Astrocyte (in vitro differentiated cells and primary cell): ENCODE measurements around the gene DLL1.

Source experiments
- EZH2 ChIP-seq: IDR thresholded peaks from 2 replicates; pipeline ENCODE4 v1.6.1; 2012; ENCODE audit warnings: mild to moderate bottlenecking, low read length, inconsistent platforms; ENCODE audit not compliant: insufficient read depth
- TF ChIP-seq, protein P1 (sequence below): IDR thresholded peaks from 2 replicates; pipeline ENCODE4 v1.5.1; 2011; ENCODE audit warnings: low read depth, mild to moderate bottlenecking, inconsistent platforms, low read length, moderate library complexity; ENCODE audit not compliant: insufficient read depth

GRCh38 chr6:170250455-170250854, 40.4 kb downstream of the DLL1 start:
- TF ChIP-seq EZH2, result no peak
- TF ChIP-seq, protein P1, sequence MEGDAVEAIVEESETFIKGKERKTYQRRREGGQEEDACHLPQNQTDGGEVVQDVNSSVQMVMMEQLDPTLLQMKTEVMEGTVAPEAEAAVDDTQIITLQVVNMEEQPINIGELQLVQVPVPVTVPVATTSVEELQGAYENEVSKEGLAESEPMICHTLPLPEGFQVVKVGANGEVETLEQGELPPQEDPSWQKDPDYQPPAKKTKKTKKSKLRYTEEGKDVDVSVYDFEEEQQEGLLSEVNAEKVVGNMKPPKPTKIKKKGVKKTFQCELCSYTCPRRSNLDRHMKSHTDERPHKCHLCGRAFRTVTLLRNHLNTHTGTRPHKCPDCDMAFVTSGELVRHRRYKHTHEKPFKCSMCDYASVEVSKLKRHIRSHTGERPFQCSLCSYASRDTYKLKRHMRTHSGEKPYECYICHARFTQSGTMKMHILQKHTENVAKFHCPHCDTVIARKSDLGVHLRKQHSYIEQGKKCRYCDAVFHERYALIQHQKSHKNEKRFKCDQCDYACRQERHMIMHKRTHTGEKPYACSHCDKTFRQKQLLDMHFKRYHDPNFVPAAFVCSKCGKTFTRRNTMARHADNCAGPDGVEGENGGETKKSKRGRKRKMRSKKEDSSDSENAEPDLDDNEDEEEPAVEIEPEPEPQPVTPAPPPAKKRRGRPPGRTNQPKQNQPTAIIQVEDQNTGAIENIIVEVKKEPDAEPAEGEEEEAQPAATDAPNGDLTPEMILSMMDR, result no peak
